Thoracic aorta (tissue), 2 donors: ENCODE measurements around the gene EPG5. TPM values are rescaled to one million over a fixed set of nuclear protein-coding genes. Genes with fewer than 3 reads are reported as not detected.
"Not testable (repeated sequence)": the region's sequence is repeated elsewhere in the genome, so short reads cannot be mapped to it uniquely, and the experiment has no call there.

Source experiments
- ATAC-seq: fragments of 150-250 bp; one replicate; pipeline ENCODE4 v1.8.0; 2017; ENCODE audit warnings: low read depth; ENCODE audit not compliant: insufficient number of reproducible peaks, low FRiP score
- DNase-seq: peaks from one replicate; pipeline ENCODE4 v3.0.0-alpha.2; 2020; ENCODE audit warnings: low spot score
- H3K27ac ChIP-seq, 2 donors: fragments of 200-600 bp; sonication (generic); 1 replicate in 1 of 2; 2 replicates in 1 of 2; pipeline ENCODE4 v1.5.1; 2016; ENCODE audit warnings: mild to moderate bottlenecking in 2 of 2, moderate library complexity in 2 of 2
- H3K27me3 ChIP-seq: fragments of 200-600 bp; sonication (generic); replicated peaks from 2 replicates; pipeline ENCODE4 v1.6.0; 2016; ENCODE audit warnings: mild to moderate bottlenecking; ENCODE audit not compliant: insufficient read depth
- H3K36me3 ChIP-seq: fragments of 200-600 bp; sonication (generic); one replicate; pipeline ENCODE4 v1.5.1; 2016
- H3K4me1 ChIP-seq, 2 donors: fragments of 200-600 bp; sonication (generic); 1 replicate in 1 of 2; 2 replicates in 1 of 2; pipeline versions ENCODE4 v1.5.1 to v1.6.0; 2016; ENCODE audit warnings: low read depth in 2 of 2, mild to moderate bottlenecking in 1 of 2; ENCODE audit not compliant: control insufficient read depth in 1 of 2
- H3K4me3 ChIP-seq: fragments of 200-600 bp; sonication (generic); 2 replicates; pipeline ENCODE4 v1.5.1; 2016; ENCODE audit warnings: mild to moderate bottlenecking
- H3K9me3 ChIP-seq: fragments of 200-600 bp; sonication (generic); 2 replicates; pipeline ENCODE4 v1.5.1; 2016
- CTCF ChIP-seq: fragments of 200-600 bp; sonication (generic); IDR thresholded peaks from one replicate; pipeline ENCODE4 v1.5.1; 2019; ENCODE audit warnings: antibody characterized with exemption
- total RNA-seq, 2 donors: library from RNA; depleted of rRNA; stranded (reverse); fragments of >200 nt; gene quantifications; one replicate each; pipeline versions ENCODE4 v1.1.0 to v1.2.3, GENCODE V29; 2016

Gene EPG5
- total RNA-seq, 2 donors from 2014 or later: 46.0 to 47.9 TPM

DNA sequence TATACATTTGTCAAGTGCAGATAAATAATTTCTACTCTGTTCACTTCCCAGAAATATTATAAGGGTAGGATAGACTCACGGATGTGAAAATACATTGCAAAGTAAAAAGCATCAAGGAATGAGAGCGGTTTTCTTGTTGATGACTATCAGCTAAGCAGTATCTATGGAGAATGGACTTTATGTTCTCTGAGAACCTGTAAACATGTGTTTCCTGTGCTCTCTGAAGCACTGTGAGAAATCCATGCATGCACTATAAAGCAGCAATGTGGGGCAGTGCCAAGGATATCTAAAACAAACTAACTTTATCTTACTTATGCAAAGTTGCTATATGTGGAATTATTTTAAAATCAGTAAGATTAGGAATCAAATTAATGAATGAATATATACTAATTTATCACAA, 146.1 kb downstream of the EPG5 start:
- H3K4me3 ChIP-seq: no peak overlapping the region

DNA sequence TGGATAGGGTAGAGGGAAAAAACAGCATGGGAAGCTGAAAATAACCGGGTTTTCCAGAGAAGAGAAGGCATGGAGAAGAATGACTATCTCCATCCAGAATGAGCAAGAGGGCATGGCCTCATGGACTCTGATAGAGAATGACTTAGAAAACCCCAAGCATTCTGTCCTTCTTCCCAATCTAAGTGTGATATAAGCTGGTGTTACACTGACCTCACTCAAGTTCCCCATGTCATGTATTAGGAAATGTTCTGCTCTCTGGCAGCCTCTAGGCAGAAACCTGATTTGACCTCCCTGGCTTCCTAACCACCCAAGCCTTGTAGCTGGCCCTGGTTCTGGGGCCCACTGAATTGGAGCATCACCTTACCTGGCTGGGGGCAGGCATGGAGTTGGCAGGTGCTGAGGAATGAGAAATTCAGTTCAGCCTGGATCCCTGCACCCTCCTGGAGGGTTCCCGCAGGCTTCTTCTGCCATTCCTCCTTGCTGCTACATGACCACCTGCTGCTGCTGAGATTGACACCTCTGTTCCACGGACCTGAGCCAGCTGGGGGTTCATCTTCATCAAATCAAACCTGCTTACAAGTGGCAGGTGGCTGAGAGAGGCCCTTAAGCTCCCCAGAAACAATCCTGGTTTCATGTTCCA, 146.9 kb downstream of the EPG5 start:
- DNase-seq: no peak
- no peak for ATAC-seq
- no peak overlapping the region for H3K27ac ChIP-seq
- H3K4me3 ChIP-seq: no peak overlapping the region
- H3K36me3 ChIP-seq: no peaks in the 10 kb centered on the region
- no peaks in the 10 kb centered on the region for H3K27me3 ChIP-seq
- H3K4me1 ChIP-seq: no peaks in the 10 kb centered on the region
- TF ChIP-seq CTCF: no peak
- H3K9me3 ChIP-seq: no peaks in the 10 kb centered on the region

More for the DNA sequence above, 146.1 kb downstream of the EPG5 start:
- no peaks in the 10 kb centered on the region for H3K4me1 ChIP-seq
- TF ChIP-seq CTCF: no peak
- DNase-seq (no peak), ATAC-seq (no peak)
- no peak overlapping the region for H3K27ac ChIP-seq
- H3K9me3 ChIP-seq: no peaks in the 10 kb centered on the region
- no peaks in the 10 kb centered on the region for H3K27me3 ChIP-seq
- H3K36me3 ChIP-seq: no peaks in the 10 kb centered on the region

DNA sequence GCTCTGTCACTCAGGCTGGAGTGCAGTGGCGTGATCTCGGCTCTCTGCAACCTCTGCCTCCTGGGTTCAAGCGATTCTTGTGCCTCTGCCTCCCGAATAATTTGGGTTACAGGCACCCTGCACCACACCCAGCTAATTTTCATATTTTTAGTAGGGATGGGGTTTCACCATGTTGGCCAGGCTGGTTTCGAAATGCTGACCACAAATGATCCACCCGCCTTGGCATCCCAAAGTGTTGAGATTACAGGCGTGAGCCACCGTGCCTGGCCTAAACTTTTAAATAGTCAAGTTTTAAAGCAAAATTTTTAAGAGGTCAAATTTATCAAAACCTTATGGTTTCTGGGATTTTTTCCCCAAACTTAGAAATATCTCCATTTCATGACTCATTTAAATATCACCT, 148.4 kb downstream of the EPG5 start:
- not testable (repeated sequence) for H3K27ac ChIP-seq, H3K27me3 ChIP-seq, H3K4me1 ChIP-seq, ATAC-seq, H3K9me3 ChIP-seq, H3K36me3 ChIP-seq, H3K4me3 ChIP-seq, DNase-seq

DNA sequence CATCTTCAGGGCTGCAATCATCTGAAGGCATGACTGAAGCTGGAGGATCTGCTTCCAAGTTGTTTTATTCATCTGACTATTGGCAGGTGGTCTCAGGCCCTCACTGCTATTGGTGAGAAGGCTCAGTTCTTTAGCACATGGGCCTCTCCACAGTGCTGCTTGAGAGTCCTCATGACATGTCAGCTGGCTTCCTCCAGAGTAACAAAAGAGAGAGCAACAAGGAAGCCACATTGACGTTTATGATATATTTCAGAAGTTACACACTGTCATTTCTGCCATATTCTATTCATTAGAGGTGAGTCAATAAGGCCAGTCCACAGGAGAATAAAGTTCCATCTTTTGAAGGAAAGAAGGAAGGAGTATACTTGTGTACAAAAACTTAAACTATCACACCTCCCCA, 149.6 kb downstream of the EPG5 start:
- TF ChIP-seq CTCF: no peak
- Histone ChIP-seq H3K36me3 (no peaks in the 10 kb centered on the region), H3K4me3 (no peak overlapping the region), H3K9me3 (no peaks in the 10 kb centered on the region), H3K27me3 (no peaks in the 10 kb centered on the region), H3K27ac (no peak overlapping the region), H3K4me1 (no peaks in the 10 kb centered on the region)
- DNase-seq (no peak), ATAC-seq (no peak)

DNA sequence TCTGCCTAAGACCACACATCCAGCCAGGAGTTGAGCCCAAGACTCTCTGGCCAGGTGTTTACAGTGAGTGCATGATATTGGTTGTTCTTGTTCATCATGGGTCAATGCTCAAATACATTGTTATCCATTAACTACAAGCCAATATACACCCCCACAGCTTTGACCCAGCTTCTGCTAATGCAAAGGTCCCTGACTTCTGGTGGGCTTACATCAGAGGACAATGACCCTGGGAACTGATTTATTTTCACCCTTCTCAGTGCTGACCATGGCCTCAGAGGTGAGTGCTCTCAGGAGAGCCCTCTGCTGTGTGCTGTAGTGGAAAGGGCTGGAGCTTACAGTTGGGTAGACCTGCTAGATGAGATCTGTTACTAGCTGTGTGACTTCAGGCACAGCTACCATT, 152.4 kb downstream of the EPG5 start:
- not testable (repeated sequence) for H3K27me3 ChIP-seq, H3K9me3 ChIP-seq, H3K4me3 ChIP-seq, ATAC-seq, H3K36me3 ChIP-seq, H3K4me1 ChIP-seq, DNase-seq, H3K27ac ChIP-seq

DNA sequence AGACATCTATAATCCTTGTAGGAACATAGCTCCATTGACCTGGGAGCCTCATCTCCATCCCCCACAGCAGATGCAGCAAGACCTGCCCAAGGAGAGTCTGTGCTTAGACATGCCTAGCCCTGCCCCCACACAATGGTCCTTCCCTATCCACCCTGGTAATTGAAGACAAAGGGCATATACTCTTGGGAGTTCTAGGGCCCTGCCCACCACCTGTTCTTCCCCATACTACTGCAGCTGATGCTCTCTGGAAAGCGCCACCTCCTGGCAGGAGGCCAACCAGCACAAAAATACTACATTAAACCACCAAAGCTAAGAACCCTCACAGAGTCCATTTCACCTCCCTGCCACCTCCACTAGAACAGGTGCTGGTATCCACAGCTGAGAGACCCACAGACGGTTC, 160.0 kb downstream of the EPG5 start:
- DNase-seq, H3K36me3 ChIP-seq, H3K4me3 ChIP-seq, H3K9me3 ChIP-seq, ATAC-seq, H3K27me3 ChIP-seq, H3K27ac ChIP-seq: not testable (repeated sequence)
- H3K4me1 ChIP-seq: peaks cover 5 to 16% of the 10 kb centered on the region in 2 donors

DNA sequence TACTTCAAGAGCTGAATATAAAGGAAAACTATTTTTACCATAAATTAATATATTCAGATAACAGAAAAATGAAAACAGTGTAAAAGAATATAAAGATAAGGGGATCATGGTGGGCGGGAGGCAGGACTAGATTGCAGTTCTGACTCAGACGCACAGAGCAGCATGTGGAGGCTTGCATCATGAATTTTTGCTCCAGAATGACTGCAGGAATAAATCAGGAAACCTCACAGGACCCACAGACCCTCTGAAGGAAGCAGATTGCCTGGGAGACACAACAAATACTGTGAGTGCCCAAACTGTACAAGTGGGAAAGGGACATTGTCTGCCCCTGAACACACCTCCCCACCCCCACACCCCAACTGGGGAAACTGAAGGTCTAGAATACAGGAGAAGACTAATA, 160.9 kb downstream of the EPG5 start:
- no peak for DNase-seq
- Histone ChIP-seq H3K9me3 (no peaks in the 10 kb centered on the region), H3K4me3 (no peak overlapping the region), H3K27ac (no peak overlapping the region), H3K36me3 (no peaks in the 10 kb centered on the region), H3K27me3 (no peaks in the 10 kb centered on the region), H3K4me1 (peaks cover 5 to 23% of the 10 kb centered on the region in 2 donors)
- no peak for TF ChIP-seq CTCF
- ATAC-seq: no peak
